ENCODE results near the gene DLX3. TPM values are rescaled to one million over a fixed set of nuclear protein-coding genes. Genes with fewer than 3 reads are reported as not detected.

Gene DLX3
- total RNA-seq, 1 donor from 2014 or later = 0.82 TPM

DNA sequence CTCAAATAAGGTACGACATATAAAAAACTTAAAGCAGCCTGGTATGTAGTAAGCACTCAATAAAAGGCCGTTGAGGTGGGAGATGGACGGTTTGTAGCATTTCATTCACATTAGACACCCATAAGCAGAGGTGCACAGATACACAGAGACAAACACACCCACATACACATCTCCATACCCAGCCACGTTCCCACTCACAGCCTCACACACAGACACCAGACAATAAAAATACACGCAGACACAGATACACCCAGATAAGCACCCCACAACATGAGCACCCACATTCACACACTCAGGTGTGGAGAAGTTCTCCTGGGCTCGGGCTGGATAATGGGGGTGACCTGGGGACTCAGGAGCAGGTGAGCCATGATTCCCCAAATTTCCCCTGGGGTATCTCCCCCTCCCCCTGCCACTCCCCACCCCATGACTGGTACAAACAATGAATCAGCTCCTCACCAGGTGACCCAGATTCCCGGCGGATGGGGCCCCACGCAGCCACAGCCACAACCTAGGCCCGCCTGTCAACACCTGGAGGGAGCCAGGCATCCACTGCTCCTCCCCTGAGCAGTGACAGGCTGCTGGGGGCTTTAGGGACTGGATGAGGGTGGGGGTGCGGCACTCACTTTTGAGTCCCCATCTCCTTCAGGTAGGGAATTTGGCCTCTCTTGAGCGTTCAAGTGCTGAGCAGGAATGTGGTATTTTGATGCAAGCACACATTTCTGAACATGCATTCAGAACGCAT lies 2.7 kb downstream of the DLX3 start:
- no peak for DNase-seq

DNA sequence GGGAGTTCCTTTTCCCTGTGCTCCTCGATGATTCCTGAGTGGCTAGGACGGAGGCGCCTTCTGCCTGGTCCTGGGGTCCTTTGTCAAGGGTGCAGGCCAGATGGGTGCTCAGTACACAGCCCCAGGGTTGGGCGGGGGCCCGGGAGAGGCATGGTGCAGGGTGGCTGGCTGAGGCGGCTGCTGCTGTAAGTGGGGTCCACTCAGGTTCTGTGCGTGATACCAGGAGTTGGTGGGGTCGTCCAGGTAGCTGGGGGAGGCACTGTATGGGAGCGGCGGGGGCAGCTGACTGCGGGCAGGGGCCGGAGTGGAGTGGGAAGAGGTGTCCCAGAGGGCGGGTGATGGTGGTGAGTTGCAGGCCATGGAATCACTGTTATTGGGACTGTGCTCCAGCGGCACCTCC lies 3.6 kb downstream of the DLX3 start:
- no peak for DNase-seq

- no peak for DNase-seq
These were observed 4.1 kb downstream of the DLX3 start for GRCh38 chr17:49990921-49991320.

GRCh38 chr17:49990331-49990730 lies 4.7 kb downstream of the DLX3 start:
- no peak for DNase-seq

DNA sequence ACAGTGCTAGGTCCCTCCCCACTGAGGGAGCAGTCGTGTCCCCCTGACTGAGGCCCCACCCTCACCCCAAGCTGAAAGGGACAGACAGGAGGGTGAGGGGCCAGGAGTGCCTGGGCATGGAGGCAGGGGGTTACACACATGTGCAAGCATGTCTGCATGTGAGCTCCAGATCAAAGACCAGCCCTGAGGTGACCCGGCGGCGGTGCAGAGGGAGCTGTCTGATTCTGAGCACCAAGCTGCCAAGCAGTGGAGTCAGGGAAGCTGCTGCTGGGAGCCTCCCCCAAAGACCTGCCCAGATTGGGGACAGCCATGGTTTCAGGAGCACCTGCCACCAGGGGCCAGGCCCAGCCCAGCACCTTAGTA lies 5.5 kb downstream of the DLX3 start:
- no peak for DNase-seq

- peak; percentile 80 for DNase-seq
These were observed 7.2 kb downstream of the DLX3 start for GRCh38 chr17:49987681-49988441.

GRCh38 chr17:49987290-49987585 lies 7.8 kb downstream of the DLX3 start:
- no peak for DNase-seq

- DNase-seq = no peak
These were observed 8.4 kb downstream of the DLX3 start for GRCh38 chr17:49986396-49987289.

GRCh38 chr17:49985310-49985990 lies 9.6 kb downstream of the DLX3 start:
- DNase-seq = no peak

- DNase-seq = no peak
These were observed 10.2 kb downstream of the DLX3 start for GRCh38 chr17:49984776-49985175.

DNA sequence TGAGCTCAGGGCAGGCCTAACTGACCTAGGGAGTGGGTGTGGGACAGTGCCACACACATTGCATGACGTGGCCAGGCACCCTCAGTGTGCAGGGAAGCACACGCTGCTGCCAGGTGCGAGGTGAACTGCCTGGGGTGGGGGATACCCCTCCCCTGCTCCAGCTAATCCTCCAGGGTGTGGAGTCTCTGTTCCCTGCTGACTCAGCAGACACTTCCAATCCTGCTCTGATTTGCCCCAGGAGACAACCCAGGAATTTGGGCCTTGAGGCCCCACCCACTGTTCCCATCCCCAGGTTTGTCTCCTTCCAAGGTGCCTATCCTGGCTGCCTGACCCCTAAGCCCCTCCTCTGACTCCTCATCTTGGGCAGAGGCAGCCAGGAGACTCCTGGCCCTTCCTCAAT lies 10.7 kb downstream of the DLX3 start:
- DNase-seq = no peak

DNA sequence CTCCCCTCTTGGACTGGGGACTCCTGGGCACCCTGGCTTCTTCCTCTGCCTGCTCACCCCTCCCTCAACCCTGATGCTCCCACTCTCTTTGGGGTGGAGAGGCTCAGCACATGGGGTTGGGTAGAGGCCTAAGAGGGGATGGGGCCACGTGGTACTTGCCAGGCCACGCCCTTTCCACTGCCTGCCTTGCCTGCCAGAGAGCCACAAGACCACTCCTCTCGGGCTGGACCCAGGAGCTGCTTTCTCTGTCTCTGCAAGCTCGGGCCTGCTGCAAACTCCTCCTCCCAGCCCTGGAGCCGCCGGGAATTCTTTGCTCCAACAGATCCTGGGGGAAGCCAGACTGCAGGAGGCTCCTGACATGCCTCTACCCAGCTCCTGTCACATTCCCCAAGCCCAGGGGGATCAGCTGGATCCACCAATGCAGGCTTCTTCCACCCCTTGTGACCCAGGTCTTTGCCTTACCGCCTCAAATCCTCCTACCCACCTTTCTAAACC lies 14.3 kb downstream of the DLX3 start:
- DNase-seq = peak; percentile 42

- no peak for DNase-seq
These were observed 15.1 kb downstream of the DLX3 start for GRCh38 chr17:49979748-49980479.

DNA sequence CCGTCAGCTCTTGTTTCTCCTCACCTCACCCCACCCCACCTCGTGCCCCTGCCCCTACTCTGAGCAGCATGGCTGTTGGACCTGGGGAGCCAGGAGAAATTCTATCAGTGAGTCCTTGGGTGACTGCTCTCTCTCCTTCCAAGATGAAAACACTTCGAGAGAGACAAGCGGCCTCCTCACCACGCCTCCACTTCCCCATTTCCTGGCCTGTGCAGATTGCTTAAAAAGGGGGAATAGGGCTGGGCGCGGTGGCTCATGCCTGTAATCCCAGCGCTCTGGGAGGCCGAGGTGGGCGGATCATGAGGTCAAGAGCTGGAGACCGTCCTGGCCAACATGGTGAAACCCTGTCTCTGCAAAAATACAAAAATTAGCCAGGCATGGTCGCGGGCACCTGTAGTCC lies 16.5 kb downstream of the DLX3 start:
- DNase-seq = no peak

DNA sequence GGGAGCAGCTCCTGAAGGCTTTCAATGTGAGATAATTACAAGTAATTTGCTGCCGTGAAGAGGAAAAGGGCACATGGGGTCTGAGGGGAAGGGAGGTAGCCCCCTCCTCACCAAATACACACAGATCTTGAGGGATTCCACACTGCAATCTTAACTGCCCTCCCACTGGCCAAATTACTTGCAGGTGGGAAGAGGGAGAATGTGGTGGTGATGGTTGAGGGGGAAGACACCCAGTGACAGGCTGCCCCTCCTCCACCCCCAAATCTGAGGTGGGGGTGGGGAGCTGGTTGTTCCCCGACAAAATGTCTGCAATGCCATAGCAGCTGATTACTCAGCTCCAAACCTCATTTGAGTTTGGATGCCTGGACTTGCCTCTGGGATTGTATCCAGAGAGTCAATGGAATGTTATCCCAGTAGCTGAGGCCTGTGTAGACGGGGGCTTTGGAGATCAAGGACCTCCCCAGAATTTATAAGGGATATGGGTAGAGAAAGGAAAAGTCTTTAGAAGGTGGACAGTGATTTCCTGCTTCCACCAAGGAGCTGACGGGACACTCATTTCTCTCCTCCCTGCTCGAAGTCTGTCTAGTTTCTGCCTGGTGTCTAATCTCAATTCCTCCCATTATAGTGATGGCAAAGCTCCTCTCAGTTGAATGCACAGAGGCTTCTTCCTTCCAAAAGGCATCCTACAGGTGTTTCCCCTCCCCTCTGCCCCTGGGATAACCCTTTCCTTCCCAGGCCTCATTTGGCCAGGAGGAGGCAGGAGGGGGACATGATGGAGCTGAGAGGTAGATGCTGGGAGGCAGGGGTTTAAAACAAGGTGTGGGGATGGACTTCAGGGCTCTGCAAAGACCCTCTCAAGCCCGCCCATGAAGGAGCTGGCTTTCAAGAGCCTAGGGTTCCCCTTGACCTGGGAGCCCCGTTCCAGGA lies 17.3 kb downstream of the DLX3 start:
- no peak for DNase-seq

GRCh38 chr17:49976828-49977202 lies 18.2 kb downstream of the DLX3 start:
- DNase-seq = no peak

GRCh38 chr17:49976163-49976827 lies 18.7 kb downstream of the DLX3 start:
- DNase-seq = no peak

GRCh38 chr17:49975531-49975930 lies 19.5 kb downstream of the DLX3 start:
- DNase-seq = no peak

GRCh38 chr17:49973271-49973615 lies 21.8 kb downstream of the DLX3 start:
- DNase-seq = no peak

All from tongue (tissue), 2 donors.